Glutamatergic neuron (in vitro differentiated cells): Measurements from ENCODE around the gene UCN2. TPM values are rescaled to one million over a fixed set of nuclear protein-coding genes. Genes with fewer than 3 reads are reported as not detected.

ENCODE experiments used
- DNase-seq: peaks from one replicate; pipeline ENCODE4 v3.0.0; 2022
- H3K27ac Mint-ChIP-seq: one replicate; pipeline ENCODE4 v1.8.0; 2020; ENCODE audit warnings: mild to moderate bottlenecking, mixed read lengths, inconsistent platforms; ENCODE audit not compliant: unreplicated experiment
- H3K27me3 Mint-ChIP-seq: one replicate; pipeline ENCODE4 v1.8.0; 2020; ENCODE audit warnings: mild to moderate bottlenecking, moderate library complexity, mixed read lengths, inconsistent platforms; ENCODE audit not compliant: unreplicated experiment
- H3K36me3 Mint-ChIP-seq: one replicate; pipeline ENCODE4 v1.8.0; 2020; ENCODE audit warnings: mild to moderate bottlenecking, mixed read lengths, inconsistent platforms; ENCODE audit not compliant: unreplicated experiment
- H3K4me1 Mint-ChIP-seq: one replicate; pipeline ENCODE4 v1.8.0; 2020; ENCODE audit warnings: mild to moderate bottlenecking, low read depth, mixed read lengths, inconsistent platforms; ENCODE audit not compliant: unreplicated experiment
- H3K4me3 Mint-ChIP-seq: one replicate; pipeline ENCODE4 v1.8.0; 2020; ENCODE audit warnings: mild to moderate bottlenecking, mixed read lengths, inconsistent platforms; ENCODE audit not compliant: unreplicated experiment
- H3K9me3 Mint-ChIP-seq: one replicate; pipeline ENCODE4 v1.8.0; 2020; ENCODE audit warnings: mild to moderate bottlenecking, moderate library complexity, mixed read lengths, inconsistent platforms; ENCODE audit not compliant: unreplicated experiment
- CTCF ChIP-seq: fragments of 200-600 bp; sonication (generic); IDR thresholded peaks from one replicate; pipeline ENCODE4 v1.5.0; 2021; ENCODE audit not compliant: partially characterized antibody, unreplicated experiment
- total RNA-seq: library from RNA; stranded (reverse); fragmentation: NEBNext Ultra II Directional; extraction: Animal tissue kit (Norgen Biotek cat#: 25700); gene quantifications from one replicate; pipeline ENCODE4 v1.2.1, GENCODE V29; 2021; ENCODE audit not compliant: unreplicated experiment

The UCN2 gene
- total RNA-seq, 1 donor from 2014 or later: 4.3 TPM

GRCh38 chr3:48591886-48592518 is 28.4 kb upstream of the UCN2 start:
- Mint-ChIP-seq H3K27ac (no peak overlapping the region), H3K27me3 (peaks cover 17% of the 10 kb centered on the region), H3K9me3 (peaks cover 7% of the 10 kb centered on the region), H3K4me1 (peaks cover 8% of the 10 kb centered on the region), H3K4me3 (no peak overlapping the region), H3K36me3 (no peaks in the 10 kb centered on the region)
- TF ChIP-seq CTCF: no peak
- no peak for DNase-seq

GRCh38 chr3:48591436-48591835 is 27.9 kb upstream of the UCN2 start:
- Mint-ChIP-seq H3K27ac (no peak overlapping the region), H3K27me3 (peaks cover 18% of the 10 kb centered on the region), H3K4me1 (peaks cover 8% of the 10 kb centered on the region), H3K9me3 (peaks cover 7% of the 10 kb centered on the region), H3K36me3 (no peaks in the 10 kb centered on the region), H3K4me3 (no peak overlapping the region)
- DNase-seq: no peak
- TF ChIP-seq CTCF: no peak

GRCh38 chr3:48588230-48588629 is 24.6 kb upstream of the UCN2 start:
- Mint-ChIP-seq H3K27me3 (peaks cover 13% of the 10 kb centered on the region), H3K4me3 (no peak overlapping the region), H3K27ac (no peak overlapping the region), H3K36me3 (no peaks in the 10 kb centered on the region), H3K9me3 (peaks cover 7% of the 10 kb centered on the region), H3K4me1 (no peaks in the 10 kb centered on the region)
- no peak for TF ChIP-seq CTCF
- DNase-seq: no peak

- H3K9me3 Mint-ChIP-seq: peaks cover 7% of the 10 kb centered on the region
Measured at GRCh38 chr3:48587686-48588085, 24.1 kb upstream of the UCN2 start.

More at GRCh38 chr3:48587686-48588085, 24.1 kb upstream of the UCN2 start:
- no peaks in the 10 kb centered on the region for H3K4me1 Mint-ChIP-seq
- no peak overlapping the region for H3K27ac Mint-ChIP-seq
- TF ChIP-seq CTCF: no peak
- DNase-seq: no peak
- no peak overlapping the region for H3K4me3 Mint-ChIP-seq
- H3K36me3 Mint-ChIP-seq: no peaks in the 10 kb centered on the region
- peaks cover 13% of the 10 kb centered on the region for H3K27me3 Mint-ChIP-seq
